GM23248 (cell line): Measurements from ENCODE around the gene CMIP.

Experiments
- EZH2 ChIP-seq: fragments of 200-600 bp; sonication (generic); IDR thresholded peaks from 2 replicates; pipeline ENCODE4 v1.6.1; 2018; ENCODE audit warnings: antibody characterized with exemption, mild to moderate bottlenecking; ENCODE audit not compliant: insufficient read depth, poor library complexity, severe bottlenecking
- EZH2phosphoT487 ChIP-seq: fragments of 200-600 bp; sonication (generic); IDR thresholded peaks from 2 replicates; pipeline ENCODE4 v1.6.1; 2018; ENCODE audit warnings: antibody characterized with exemption, moderate library complexity, mild to moderate bottlenecking, low read depth; ENCODE audit not compliant: insufficient read depth

DNA sequence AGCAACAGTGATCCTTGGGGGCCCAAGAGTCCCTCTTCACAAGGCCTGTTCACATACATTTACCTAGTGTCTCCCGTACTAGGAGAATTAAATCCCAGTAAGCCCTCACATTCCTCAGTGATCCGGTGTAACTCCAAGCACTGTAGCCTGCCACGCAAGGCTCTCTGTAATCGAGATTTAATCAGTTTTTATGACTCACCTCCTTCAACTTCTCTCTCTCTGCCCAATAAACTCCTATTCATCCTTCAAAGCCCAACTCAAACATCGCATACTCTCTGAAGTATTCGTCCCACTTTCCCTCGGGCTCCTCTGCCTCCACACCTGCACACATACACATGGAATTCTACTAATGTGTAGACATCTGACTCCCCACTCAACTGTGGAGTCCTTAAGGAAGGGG lies 141.8 kb downstream of the CMIP start:
- TF ChIP-seq EZH2phosphoT487 (no peak), EZH2 (no peak)
